ENCODE results near the gene DYNLT3. TPM values are rescaled to one million over a fixed set of nuclear protein-coding genes. Genes with fewer than 3 reads are reported as not detected.

DYNLT3 gene
- total RNA-seq (10 to 100 TPM; 19.9 to 33.9 (median 22.7) TPM), polyA plus RNA-seq (20.5 TPM)
- long read RNA-seq, donor 1, transcript DYNLT3-201 (5 exons, 2,217 nt) = major isoform, 64 of 68 reads
- long read RNA-seq, donor 1, partial matches to known transcripts = 4 of 68 reads
- long read RNA-seq, donor 1, other reads (novel, unspliced or antisense) = 0 of 68 reads
- long read RNA-seq, donor 2, transcript DYNLT3-201 (5 exons, 2,217 nt) = major isoform, 22 of 22 reads
- long read RNA-seq, donor 2, partial matches to known transcripts = 0 of 22 reads
- long read RNA-seq, donor 2, other reads (novel, unspliced or antisense) = 0 of 22 reads
- long read RNA-seq, donor 3, transcript DYNLT3-201 (5 exons, 2,217 nt) = major isoform, 203 of 210 reads
- long read RNA-seq, donor 3, partial matches to known transcripts = 5 of 210 reads
- long read RNA-seq, donor 3, other reads (novel, unspliced or antisense) = 1 of 210 reads
- long read RNA-seq, donor 4, transcript DYNLT3-201 (5 exons, 2,217 nt) = major isoform, 37 of 38 reads
- long read RNA-seq, donor 4, partial matches to known transcripts = 0 of 38 reads
- long read RNA-seq, donor 4, other reads (novel, unspliced or antisense) = 1 of 38 reads

- Histone ChIP-seq H3K4me1 (ENCODE audit: control insufficient read depth, insufficient read depth, low read length) (no peaks in the 10 kb centered on the region), H3K27ac (ENCODE audit: low read length) (peak within 1 kb of the TSS; percentile 93), H3K4me3 (ENCODE audit: low read length) (peak within 1 kb of the TSS; percentile 94), H3K9me3 (ENCODE audit: control insufficient read depth, low read length) (no peaks in the 10 kb centered on the region), H3K27me3 (ENCODE audit: control insufficient read depth, insufficient read depth) (no peaks in the 10 kb centered on the region)
- DNase-seq = peak; percentile 87 to 93 (median 91)
- ATAC-seq = peak; percentile 99 to 100
- intact Hi-C loops (cut with DNase I) = no loop called here
- WGBS = under 1% methylated on average over 67 of the region's 67 CpGs
Measured at GRCh38 chrX:37846934-37847732, at the start of gene DYNLT3. DYNLT3 (minus strand) TSS chrX:37847571; CDS start chrX:37847510, 61 bp downstream.

- ATAC-seq (no peak), DNase-seq (no peak)
- Histone ChIP-seq H3K27ac (ENCODE audit: low read length) (no peak overlapping the region), H3K4me3 (ENCODE audit: low read length) (no peak overlapping the region), H3K4me1 (ENCODE audit: control insufficient read depth, insufficient read depth, low read length) (no peaks in the 10 kb centered on the region), H3K9me3 (ENCODE audit: control insufficient read depth, low read length) (no peaks in the 10 kb centered on the region), H3K27me3 (ENCODE audit: control insufficient read depth, insufficient read depth) (no peaks in the 10 kb centered on the region)
- 49% methylated on average over 1 of the region's 1 CpG for WGBS
- intact Hi-C loops (cut with DNase I) = no loop called here
Measured at GRCh38 chrX:37896511-37896890, 49.1 kb upstream of the DYNLT3 start.

GRCh38 chrX:37895795-37896510, 48.6 kb upstream of the DYNLT3 start:
- no peak for DNase-seq
- Histone ChIP-seq H3K9me3 (ENCODE audit: control insufficient read depth, low read length) (no peaks in the 10 kb centered on the region), H3K27ac (ENCODE audit: low read length) (no peak overlapping the region), H3K4me1 (ENCODE audit: control insufficient read depth, insufficient read depth, low read length) (no peaks in the 10 kb centered on the region), H3K27me3 (ENCODE audit: control insufficient read depth, insufficient read depth) (no peaks in the 10 kb centered on the region), H3K4me3 (ENCODE audit: low read length) (no peak overlapping the region)
- ATAC-seq = no peak
- intact Hi-C loops (cut with DNase I) = no loop called here

GRCh38 chrX:37894725-37895124, 47.4 kb upstream of the DYNLT3 start:
- H3K27me3 ChIP-seq (ENCODE audit: control insufficient read depth, insufficient read depth) = no peaks in the 10 kb centered on the region
- H3K4me3 ChIP-seq (ENCODE audit: low read length) = no peak overlapping the region
- DNase-seq (no peak), ATAC-seq (no peak)
- no peaks in the 10 kb centered on the region for H3K9me3 ChIP-seq (ENCODE audit: control insufficient read depth, low read length)
- no peaks in the 10 kb centered on the region for H3K4me1 ChIP-seq (ENCODE audit: control insufficient read depth, insufficient read depth, low read length)
- 77% methylated on average over 3 of the region's 3 CpGs for WGBS
- intact Hi-C loops (cut with DNase I) = no loop called here
- no peak overlapping the region for H3K27ac ChIP-seq (ENCODE audit: low read length)

- H3K27me3 ChIP-seq (ENCODE audit: control insufficient read depth, insufficient read depth) = no peaks in the 10 kb centered on the region
- no peaks in the 10 kb centered on the region for H3K9me3 ChIP-seq (ENCODE audit: control insufficient read depth, low read length)
- intact Hi-C loops (cut with DNase I) = no loop called here
- no peak overlapping the region for H3K27ac ChIP-seq (ENCODE audit: low read length)
- DNase-seq = no peak
- H3K4me1 ChIP-seq (ENCODE audit: control insufficient read depth, insufficient read depth, low read length) = no peaks in the 10 kb centered on the region
- H3K4me3 ChIP-seq (ENCODE audit: low read length) = no peak overlapping the region
- WGBS = 94% methylated on average over 5 of the region's 5 CpGs
- ATAC-seq = no peak
Measured at GRCh38 chrX:37888010-37888409, 40.6 kb upstream of the DYNLT3 start.

GRCh38 chrX:37887347-37887746, 40.0 kb upstream of the DYNLT3 start:
- intact Hi-C loops (cut with DNase I) = no loop called here
- no peak for ATAC-seq
- no peak for DNase-seq
- Histone ChIP-seq H3K4me1 (ENCODE audit: control insufficient read depth, insufficient read depth, low read length) (no peaks in the 10 kb centered on the region), H3K27me3 (ENCODE audit: control insufficient read depth, insufficient read depth) (no peaks in the 10 kb centered on the region), H3K9me3 (ENCODE audit: control insufficient read depth, low read length) (no peaks in the 10 kb centered on the region), H3K27ac (ENCODE audit: low read length) (no peak overlapping the region), H3K4me3 (ENCODE audit: low read length) (no peak overlapping the region)
- 74% methylated on average over 1 of the region's 1 CpG for WGBS

- H3K27ac ChIP-seq (ENCODE audit: low read length) = no peak overlapping the region
- WGBS = 67% methylated on average over 2 of the region's 2 CpGs
- H3K9me3 ChIP-seq (ENCODE audit: control insufficient read depth, low read length) = no peaks in the 10 kb centered on the region
- no peaks in the 10 kb centered on the region for H3K4me1 ChIP-seq (ENCODE audit: control insufficient read depth, insufficient read depth, low read length)
- H3K27me3 ChIP-seq (ENCODE audit: control insufficient read depth, insufficient read depth) = no peaks in the 10 kb centered on the region
- ATAC-seq (no peak), DNase-seq (no peak)
- no peak overlapping the region for H3K4me3 ChIP-seq (ENCODE audit: low read length)
- intact Hi-C loops (cut with DNase I) = no loop called here
Measured at GRCh38 chrX:37883196-37883595, 35.8 kb upstream of the DYNLT3 start.

GRCh38 chrX:37879692-37880091, 32.3 kb upstream of the DYNLT3 start:
- Histone ChIP-seq H3K27me3 (ENCODE audit: control insufficient read depth, insufficient read depth) (no peaks in the 10 kb centered on the region), H3K27ac (ENCODE audit: low read length) (no peak overlapping the region), H3K4me1 (ENCODE audit: control insufficient read depth, insufficient read depth, low read length) (no peaks in the 10 kb centered on the region), H3K9me3 (ENCODE audit: control insufficient read depth, low read length) (no peaks in the 10 kb centered on the region), H3K4me3 (ENCODE audit: low read length) (no peak overlapping the region)
- intact Hi-C loops (cut with DNase I) = no loop called here
- WGBS = 88% methylated on average over 1 of the region's 1 CpG
- ATAC-seq (no peak), DNase-seq (no peak)

- no peaks in the 10 kb centered on the region for H3K9me3 ChIP-seq (ENCODE audit: control insufficient read depth, low read length)
- DNase-seq = no peak
- intact Hi-C loops (cut with DNase I) = no loop called here
- H3K4me3 ChIP-seq (ENCODE audit: low read length) = no peak overlapping the region
- 87% methylated on average over 4 of the region's 4 CpGs for WGBS
- H3K27me3 ChIP-seq (ENCODE audit: control insufficient read depth, insufficient read depth) = no peaks in the 10 kb centered on the region
- ATAC-seq = no peak
- H3K27ac ChIP-seq (ENCODE audit: low read length) = no peak overlapping the region
- no peaks in the 10 kb centered on the region for H3K4me1 ChIP-seq (ENCODE audit: control insufficient read depth, insufficient read depth, low read length)
Measured at GRCh38 chrX:37876716-37877115, 29.3 kb upstream of the DYNLT3 start.

GRCh38 chrX:37875675-37876074, 28.3 kb upstream of the DYNLT3 start:
- intact Hi-C loops (cut with DNase I) = no loop called here
- no peaks in the 10 kb centered on the region for H3K27me3 ChIP-seq (ENCODE audit: control insufficient read depth, insufficient read depth)
- WGBS = 58% methylated on average over 1 of the region's 1 CpG
- H3K27ac ChIP-seq (ENCODE audit: low read length) = no peak overlapping the region
- DNase-seq (no peak), ATAC-seq (no peak)
- H3K4me3 ChIP-seq (ENCODE audit: low read length) = no peak overlapping the region
- no peaks in the 10 kb centered on the region for H3K4me1 ChIP-seq (ENCODE audit: control insufficient read depth, insufficient read depth, low read length)
- H3K9me3 ChIP-seq (ENCODE audit: control insufficient read depth, low read length) = no peaks in the 10 kb centered on the region

GRCh38 chrX:37873220-37873619, 25.8 kb upstream of the DYNLT3 start:
- Histone ChIP-seq H3K27me3 (ENCODE audit: control insufficient read depth, insufficient read depth) (no peaks in the 10 kb centered on the region), H3K27ac (ENCODE audit: low read length) (no peak overlapping the region), H3K9me3 (ENCODE audit: control insufficient read depth, low read length) (no peaks in the 10 kb centered on the region), H3K4me3 (ENCODE audit: low read length) (no peak overlapping the region), H3K4me1 (ENCODE audit: control insufficient read depth, insufficient read depth, low read length) (no peaks in the 10 kb centered on the region)
- 87% methylated on average over 1 of the region's 1 CpG for WGBS
- ATAC-seq = no peak
- DNase-seq = no peak
- intact Hi-C loops (cut with DNase I) = no loop called here
